HG02885 (cell line): ENCODE measurements around the gene OTUD6A.
"Not testable (repeated sequence)": the region's sequence is repeated elsewhere in the genome, so short reads cannot be mapped to it uniquely, and the experiment has no call there.

Experiments used
- ATAC-seq: cut with Tn5 transposase; IDR thresholded peaks from one replicate; pipeline ENCODE4 v1.9.1; 2021; ENCODE audit warnings: mild to moderate bottlenecking; ENCODE audit not compliant: unreplicated experiment, poor library complexity

Gene OTUD6A

DNA sequence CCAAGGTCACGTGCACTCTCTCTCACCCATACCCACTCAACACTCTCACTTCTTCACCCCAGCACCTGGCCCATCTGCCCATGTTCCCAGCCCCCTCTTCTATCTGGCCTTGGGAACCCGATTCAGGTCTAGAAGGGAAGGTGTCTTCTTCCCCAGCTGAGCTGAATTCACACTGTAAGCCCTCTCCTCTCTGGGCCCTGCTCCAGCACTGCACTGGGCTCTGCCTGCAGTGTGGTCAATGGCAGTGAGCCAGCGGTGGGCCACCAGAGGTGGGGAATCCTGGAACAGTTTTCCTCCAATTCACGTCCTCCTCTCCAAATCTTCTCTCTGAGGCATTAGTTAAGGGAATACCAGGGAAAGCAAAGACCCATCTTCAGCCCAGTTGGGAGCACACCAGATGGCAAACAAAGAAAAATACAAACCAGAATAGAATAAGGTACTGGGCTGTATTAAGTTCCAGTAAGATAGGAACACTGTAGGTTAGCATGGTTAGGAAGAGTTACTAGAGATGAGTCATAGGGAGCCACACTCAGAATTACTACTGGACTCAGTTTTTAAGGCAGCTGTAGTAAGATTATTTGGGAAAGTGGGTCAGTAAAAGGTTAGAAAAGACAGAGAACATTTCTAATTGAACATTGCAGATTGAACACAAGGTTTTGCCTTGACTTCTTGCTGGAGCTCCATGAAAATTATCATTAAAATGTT is 17.6 kb upstream of the OTUD6A start:
- ATAC-seq = no peak

DNA sequence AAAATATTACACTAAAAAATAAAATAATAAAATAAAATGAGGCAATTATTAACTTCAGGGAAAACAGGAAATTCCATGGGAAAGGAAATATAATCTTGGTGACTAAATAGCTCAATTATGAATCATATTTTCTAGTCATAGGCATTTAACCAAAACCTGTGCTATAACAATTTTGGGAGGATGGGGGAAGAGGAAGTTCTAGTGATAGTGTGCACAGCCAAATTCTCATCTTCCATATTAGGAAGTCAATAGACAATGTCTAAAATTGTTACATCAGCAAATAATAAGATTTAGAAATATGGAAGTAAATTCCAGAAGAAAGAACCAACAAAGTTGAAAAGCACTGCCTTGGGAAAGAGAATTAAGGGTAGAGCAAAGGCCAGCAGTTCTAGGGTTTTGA is 15.3 kb upstream of the OTUD6A start:
- no peak for ATAC-seq

DNA sequence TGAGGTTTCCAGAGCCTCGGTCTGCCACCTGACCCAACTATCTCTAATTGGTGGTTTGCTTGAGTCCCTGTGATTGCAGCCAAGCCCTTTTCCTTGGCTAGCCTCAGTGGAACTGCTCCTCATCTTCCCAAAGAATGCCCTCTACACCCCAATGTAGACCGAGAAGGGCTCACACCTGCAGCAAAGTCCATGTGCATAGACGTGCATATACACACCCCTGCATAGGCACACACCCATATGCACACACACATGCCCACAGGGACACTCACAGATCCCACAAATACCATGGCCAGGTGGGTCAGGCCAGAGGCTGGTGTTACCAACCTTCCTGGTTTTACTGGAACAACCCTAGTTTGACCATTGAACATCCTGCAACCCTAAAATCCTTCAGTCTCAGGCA is 12.9 kb upstream of the OTUD6A start:
- no peak for ATAC-seq

DNA sequence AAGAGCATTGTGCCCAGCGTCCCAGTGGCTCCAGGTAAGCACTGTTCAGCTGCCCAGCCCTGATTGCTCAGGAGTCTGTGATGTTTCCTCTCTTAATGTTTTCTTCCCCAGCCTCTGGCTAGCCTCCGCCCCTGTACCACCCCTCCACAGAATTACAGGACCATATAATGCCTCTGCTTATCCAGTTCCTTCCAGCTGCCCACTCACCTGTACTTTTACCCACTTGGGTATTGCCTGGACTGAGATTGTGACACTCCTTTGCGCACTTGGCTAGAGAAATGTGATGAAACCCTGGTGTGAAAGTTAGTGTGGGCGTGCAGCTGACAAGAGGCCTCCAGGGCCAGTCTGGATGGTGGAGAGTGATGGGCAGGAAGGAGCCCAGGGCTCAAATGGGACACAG is 12.3 kb upstream of the OTUD6A start, which contains the start of gene AWAT2:
Gene AWAT2 (minus strand): TSS at position 14 of the 400 bp plus-strand sequence. CDS start 6 bp downstream, at position 8.
- ATAC-seq = peak; percentile 67

DNA sequence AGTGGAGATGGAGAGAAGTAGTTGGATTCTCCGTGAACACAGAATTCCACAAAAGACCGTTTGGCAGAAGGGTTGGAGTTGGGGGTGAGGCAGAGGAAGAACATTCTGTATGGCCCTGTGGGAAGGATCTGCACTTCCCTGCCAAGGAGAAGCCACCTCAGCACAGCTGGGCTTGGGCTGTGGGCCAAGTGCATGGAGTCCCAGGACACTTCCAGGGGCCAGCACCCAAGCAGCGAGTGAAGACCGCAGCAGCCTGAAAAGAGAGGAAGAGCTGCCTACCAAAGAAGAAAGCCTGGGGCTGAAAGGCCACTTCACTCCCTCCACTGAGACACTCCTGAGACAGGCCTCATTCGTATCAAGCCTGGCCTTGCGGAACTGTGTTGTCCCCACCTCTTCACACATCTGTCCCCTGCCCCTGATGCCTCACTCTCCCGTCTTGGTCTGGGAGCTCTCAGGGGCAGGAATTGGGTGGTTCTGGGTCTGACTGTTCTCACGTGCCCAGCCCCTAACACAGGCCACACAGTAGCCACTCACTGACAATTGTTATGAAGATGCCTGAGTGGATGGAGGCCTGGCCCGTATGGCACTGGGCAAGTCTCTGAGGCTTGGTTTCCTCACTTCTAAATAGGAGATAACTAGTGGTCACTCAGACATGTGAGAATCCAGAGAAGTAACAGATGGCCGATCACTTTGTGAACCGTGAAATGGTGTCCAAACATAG is 9.2 kb upstream of the OTUD6A start:
- ATAC-seq = no peak

DNA sequence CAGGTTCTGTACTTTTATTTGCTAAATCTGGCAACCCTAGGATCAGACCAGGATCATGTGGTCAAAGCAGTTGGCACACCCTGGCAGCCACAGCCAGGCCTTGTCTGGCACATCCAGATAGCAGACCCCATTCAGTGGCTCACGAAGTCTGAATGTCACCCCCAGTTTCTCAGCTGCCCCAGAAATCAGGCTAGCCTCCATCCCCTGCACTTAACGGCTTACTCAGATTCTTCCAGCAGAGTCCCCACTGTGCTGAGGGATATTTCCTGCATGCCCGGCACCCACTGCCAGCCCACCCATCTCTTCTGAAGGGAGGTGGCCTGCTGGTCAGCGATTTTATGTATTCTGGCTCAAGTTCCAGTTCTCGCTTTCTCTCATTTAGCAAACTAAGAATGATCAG is 7.9 kb upstream of the OTUD6A start:
- ATAC-seq = no peak

DNA sequence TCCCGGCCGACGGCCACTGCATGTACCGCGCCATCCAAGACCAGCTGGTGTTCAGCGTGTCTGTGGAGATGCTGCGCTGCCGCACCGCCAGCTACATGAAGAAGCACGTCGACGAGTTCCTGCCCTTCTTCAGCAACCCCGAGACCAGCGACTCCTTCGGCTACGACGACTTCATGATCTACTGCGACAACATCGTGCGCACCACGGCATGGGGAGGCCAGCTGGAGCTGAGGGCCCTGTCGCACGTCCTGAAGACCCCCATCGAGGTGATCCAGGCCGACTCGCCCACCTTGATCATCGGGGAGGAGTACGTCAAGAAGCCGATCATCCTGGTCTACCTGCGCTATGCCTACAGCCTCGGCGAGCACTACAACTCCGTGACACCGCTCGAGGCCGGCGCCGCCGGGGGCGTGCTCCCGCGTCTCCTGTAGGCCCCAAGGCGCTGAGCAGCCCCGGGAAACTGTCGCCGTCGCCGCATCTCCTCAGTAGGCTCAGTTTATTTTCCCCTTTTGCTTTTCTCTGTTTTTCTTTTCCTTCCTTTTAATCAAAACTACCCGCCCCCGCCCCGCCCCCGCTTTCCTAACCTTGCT is 799 bp downstream of the OTUD6A start:
- no peak for ATAC-seq

DNA sequence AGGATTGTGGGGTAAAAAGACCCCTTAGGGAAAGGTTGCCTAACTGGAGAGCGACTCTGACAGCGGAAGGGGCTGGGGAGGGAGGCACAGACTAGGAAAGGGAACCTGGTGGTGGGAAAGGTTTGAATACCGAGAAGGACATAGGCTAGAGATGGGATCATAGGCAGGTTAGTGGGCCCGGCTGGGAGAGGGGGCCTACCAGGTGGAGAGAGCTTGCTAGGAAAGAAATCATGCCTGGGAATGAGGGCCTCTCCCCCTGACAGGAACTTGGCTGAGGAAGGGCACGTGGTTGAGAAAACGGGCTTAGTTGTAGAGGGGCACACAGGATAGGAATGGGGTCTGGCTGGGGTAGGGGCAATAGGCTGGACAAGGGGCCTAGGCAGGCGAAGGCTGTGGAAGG is 4.4 kb downstream of the OTUD6A start:
- no peak for ATAC-seq

DNA sequence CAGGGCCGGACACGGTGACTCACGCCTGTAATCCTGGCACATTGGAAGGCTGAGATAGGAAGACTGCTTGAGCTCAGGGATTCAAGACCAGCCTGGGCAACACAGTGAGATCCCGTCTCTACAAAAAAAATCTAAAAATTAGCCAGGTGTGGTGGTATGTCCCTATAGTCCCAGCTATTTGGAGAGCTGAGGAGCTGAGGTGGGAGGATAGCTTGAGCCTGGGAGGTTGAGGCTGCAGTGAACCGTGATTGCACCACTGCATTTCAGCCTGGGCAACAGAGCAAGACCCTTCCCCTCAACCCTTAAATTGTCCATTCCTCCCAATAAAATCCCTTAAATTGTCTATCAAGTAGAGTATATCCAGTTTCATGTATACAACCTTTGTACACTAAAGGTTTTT is 17.0 kb downstream of the OTUD6A start:
- ATAC-seq = no peak

DNA sequence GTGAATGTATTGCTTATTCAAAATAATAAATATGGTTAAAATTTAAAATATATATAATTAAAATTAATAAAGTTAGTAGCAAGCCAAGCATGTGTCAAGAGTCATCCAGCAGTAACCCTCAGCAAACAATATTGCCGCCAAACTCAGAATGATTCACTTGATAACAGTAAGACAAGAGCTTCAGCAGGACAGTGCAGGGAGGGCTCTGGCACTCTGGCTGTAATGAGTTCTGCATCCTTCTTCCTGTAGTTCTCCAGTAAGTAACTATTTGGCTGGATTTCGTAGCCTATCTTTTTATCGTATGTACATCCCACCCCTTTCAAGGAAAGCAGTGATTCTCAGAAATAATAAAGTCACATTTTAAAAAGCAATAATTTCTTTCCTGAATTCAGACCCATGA is 17.6 kb downstream of the OTUD6A start:
- no peak for ATAC-seq

DNA sequence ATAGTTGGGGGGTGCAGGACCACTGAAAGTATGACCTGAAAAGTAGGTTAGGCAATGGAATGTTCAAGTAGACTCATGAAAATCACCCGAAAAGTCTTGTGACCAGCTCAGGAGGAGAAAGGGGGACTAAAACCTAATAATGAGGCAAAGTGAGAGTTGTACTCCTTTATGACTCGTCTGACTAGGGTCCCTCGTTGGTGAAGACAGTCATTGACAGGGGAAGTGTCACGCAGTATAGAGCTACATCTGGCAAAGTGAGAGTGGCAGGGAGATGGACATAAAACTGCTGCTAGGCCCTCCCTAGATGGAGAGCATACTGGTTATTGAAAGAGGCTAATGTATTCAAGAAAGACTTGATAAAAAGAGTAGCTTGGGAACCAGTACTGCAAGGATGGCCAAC is 20.5 kb downstream of the OTUD6A start:
- ATAC-seq = no peak

DNA sequence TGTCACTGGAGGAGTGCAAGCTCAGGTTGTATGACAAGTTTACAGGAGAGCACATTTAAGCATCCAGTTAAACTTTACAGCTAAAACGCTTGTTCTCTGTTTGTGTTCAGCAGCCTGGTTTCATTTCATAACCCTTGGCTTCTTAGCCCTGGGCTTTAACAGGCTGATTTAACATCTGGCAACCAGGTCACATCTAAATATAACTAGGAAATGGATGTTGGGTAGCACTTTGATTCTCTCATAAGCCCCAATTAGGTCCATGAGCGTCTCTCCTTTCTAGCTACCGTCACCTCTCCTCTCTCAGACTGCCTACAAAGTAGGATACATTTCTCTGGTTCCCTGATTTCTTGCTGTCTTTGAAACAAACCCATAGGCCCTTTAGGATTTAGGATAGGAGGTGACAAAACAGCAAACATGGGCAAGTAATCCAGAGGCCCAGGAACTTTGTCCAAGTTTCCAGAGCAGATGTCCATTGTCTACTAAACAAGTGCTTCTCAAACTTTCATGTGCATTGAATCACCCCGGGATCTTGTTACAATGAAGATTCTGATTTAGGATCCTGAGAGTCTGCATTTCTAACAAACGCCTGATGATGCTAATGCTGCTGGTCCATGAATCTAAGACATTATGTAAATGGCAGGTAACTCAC is 22.5 kb downstream of the OTUD6A start:
- ATAC-seq = no peak

DNA sequence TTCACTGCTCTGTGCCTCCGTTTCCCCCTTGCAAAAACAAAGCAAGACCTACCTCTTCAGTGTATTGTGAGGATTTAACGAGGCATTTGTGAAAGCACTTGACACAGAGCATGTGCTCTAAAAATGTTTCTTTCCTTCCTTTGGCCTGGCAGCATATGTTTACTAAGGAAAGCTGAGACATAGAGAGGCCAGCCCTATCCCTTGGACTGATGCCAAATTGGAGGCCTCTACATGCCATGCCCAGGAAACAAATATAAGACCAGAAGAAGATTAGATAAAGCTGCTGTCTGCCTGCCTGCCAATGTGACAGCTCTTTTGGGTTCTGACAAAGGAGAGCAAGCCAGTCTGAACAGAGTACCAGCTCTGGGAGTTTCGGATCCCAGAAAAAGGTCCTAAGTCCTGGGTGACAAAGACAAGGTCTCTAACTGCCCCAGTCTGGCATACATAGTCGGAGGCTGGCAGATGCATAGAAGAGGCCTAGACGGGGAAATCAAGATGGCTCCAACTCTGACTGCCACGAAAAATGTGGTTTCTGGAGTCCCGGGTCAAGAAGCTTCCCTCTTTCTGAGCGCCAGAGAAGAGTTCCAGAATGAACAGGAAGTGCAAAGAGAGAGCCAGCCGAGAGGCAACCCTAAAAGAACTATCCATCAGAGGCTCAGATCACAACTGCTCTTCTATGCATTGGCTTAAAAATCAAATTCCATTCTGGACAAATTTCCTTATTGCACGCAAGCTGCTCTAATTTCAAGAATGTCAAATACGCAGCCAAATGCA is 25.8 kb downstream of the OTUD6A start:
- no peak for ATAC-seq

DNA sequence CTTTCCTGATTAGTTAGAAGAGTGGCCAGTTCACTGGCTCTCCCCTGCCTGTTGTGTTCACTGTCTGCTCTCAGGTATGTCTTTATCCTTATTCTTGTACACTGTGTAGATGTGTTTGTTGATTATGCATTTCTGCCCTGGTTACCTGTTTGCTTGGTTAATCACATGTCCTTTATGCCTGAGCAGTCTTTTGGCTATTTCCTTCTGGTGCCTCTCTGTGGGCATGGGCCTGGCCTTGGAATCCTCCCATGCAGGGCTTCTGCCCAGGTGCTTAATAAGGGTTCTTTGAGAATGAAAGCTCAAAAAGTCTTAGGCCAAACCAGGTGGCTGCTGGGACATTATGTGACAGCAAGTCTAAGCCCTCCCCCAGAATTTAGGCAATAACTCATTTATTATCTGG is 26.5 kb downstream of the OTUD6A start:
- no peak for ATAC-seq

DNA sequence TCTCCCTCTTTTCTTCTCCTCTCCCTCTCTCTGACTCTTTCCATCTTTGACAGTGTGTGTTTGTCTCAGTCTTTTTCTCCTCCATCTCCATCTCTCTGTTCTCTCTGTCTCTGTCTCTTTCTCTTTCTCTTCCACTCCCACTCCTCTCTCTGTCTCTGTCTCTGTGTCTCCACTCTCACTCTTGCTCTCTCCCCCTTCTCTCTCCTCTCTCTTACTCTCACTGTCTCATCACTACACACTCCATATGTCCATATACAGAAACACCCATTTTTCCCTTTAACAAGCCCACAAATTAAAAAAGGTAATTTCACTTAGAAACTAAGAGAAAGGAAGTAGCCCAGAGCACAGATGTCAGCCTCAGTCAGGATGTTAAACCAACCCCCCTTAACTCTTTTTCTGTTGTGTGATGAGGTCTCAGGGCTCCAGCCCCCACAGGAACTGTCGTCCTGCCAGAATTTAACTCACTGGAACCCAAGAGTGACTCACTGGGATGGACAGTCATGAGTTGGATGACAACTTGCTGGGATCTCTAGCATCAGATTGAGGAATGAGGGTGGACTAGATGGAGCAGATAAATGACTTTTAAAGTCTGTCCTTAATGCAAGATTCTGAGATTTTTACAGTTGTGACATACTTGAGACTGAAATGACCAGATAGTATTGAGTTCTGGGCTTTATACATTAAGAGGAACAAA is 27.5 kb downstream of the OTUD6A start:
- ATAC-seq = no peak

DNA sequence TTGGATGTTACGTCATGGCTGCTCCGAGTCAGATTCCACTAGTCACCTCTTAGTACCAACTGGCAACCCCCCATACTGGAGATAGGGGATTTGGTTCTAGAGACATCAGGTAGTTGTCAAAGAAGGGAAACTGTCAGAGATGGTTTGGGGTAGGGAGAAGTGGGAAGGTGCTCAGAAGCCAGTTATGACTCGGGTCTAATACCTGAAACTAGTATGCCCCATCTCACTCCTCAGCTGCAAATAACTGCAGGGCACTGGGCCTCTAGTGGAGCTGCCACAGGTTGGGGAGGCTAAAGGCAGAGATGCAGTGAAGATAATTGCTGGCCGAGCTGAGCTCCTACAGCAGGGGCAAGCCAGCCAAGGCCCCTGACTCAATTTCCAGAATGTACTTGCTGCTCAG is 30.0 kb downstream of the OTUD6A start:
- peak; percentile 80 for ATAC-seq

DNA sequence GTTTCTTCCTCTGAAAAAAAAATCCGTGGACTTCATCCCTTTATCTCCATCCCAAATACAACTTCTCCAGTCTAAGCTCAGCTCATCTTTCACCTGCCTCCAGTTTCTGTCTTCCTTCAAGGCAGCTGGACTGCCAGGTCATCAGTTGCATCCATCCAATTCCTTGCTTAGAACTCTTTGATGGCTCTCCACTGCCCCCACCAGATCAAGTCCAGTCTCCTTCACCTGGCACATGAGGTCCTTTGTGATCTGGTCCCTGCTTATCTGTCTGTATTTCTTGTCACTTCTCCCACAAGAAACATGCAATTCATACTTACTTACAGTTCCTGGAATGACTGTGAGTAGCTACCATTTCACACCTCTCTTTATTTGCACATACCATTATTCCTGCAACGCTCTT is 33.8 kb downstream of the OTUD6A start:
- ATAC-seq = no peak

DNA sequence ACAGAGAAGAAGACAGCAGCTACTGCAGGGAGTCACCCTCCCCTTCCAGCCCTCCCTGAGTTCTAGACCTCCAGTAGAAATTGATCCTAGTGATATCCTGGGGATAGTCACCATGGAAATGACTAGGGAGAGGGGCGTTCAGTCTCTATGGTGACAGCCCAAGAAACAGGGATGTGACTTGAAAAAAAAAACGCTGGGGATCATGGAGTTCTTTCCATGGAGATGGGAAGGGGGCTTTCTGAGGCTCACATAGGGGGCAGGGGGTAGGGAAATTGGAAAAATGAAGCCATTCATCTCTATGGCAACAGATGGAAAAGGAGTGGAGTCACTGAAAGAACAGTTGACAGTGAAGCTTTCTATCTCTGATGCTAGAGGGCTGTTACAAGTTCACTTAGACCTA is 43.0 kb downstream of the OTUD6A start:
- ATAC-seq = no peak

DNA sequence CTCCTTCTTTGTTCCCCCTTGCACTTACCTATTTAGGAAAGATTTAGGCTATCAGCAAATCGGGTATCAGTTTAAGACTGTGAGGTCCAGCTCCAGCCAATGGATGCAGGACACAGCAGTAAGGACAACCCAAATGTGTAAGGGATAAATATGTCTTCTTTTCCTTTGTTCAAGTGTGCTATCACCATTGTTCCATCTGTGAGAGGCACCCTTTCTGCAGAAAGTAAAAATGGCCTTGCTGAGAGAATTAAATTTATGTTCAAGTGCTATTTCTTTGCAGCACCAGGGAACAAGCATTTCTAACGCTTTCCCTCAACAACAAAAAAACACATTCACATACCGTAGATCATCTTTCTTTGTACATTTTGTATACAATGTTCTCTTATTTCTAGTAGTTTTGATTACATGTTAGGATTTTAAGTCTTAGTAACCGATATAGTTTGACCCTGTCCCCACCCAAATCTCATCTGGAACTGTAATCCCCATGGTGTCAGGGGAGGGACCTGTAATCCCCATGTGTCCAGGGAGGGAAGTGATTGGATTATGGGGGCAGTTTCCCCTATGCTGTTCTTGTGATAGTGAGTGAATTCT is 49.3 kb downstream of the OTUD6A start:
- not testable (repeated sequence) for ATAC-seq
